RWPE1 (cell line): Measurements from ENCODE around the gene KCNG1.

Experiments
- CTCF ChIA-PET: fragments of 350-600 bp; sonication (Branson Sonifier 250); formaldehyde crosslinking; extraction: SDS; loops from one replicate; lab custom pipeline; 2021; lab: Yijun Ruan, JAX
- POLR2A ChIA-PET: fragments of 400-600 bp; formaldehyde crosslinking; extraction: SDS; loops from one replicate; lab custom pipeline; 2020; ENCODE audit warnings: antibody characterized with exemption; ENCODE audit not compliant: low non-redundant PET; lab: Yijun Ruan, JAX
- DNase-seq: peaks from one replicate; pipeline ENCODE4 v3.0.0; 2012; ENCODE audit warnings: low spot score
- H3K27ac ChIP-seq: fragments of 450-650 bp; 2 replicates; pipeline ENCODE4 v1.5.1; 2017
- TF ChIP-seq, protein P1 (sequence below): fragments of 450-650 bp; conservative IDR thresholded peaks from 2 replicates; pipeline ENCODE4 v1.5.1; 2017; ENCODE audit warnings: low read depth, mild to moderate bottlenecking

KCNG1 gene

DNA sequence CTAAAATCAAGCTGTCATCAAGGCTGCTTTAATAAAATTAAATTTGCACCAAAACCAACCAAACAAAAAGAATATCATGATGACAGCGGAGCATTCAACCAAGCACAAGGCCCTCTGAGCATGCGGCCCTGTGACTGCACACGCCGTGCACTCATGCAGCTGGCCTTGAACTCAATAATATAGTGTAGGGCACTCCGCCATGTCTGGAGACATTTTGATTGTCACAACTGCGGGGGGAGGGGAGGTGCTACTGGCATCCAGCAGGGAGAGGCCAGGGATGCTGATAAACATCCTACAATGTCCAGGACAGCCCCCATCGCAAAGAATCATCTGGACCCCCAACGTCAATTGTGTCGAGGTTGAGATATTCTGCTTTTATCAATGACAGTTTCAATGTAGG, 54.6 kb downstream of the KCNG1 start:
- no peak for DNase-seq
- TF ChIP-seq, protein P1, sequence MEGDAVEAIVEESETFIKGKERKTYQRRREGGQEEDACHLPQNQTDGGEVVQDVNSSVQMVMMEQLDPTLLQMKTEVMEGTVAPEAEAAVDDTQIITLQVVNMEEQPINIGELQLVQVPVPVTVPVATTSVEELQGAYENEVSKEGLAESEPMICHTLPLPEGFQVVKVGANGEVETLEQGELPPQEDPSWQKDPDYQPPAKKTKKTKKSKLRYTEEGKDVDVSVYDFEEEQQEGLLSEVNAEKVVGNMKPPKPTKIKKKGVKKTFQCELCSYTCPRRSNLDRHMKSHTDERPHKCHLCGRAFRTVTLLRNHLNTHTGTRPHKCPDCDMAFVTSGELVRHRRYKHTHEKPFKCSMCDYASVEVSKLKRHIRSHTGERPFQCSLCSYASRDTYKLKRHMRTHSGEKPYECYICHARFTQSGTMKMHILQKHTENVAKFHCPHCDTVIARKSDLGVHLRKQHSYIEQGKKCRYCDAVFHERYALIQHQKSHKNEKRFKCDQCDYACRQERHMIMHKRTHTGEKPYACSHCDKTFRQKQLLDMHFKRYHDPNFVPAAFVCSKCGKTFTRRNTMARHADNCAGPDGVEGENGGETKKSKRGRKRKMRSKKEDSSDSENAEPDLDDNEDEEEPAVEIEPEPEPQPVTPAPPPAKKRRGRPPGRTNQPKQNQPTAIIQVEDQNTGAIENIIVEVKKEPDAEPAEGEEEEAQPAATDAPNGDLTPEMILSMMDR, result no peak
- no peak overlapping the region for H3K27ac ChIP-seq
- ChIA-PET POLR2A (no interaction called here), CTCF (interaction anchor here (0.6 to 1.6 kb wide), 3 partner anchors 13 to 184 kb away, joined by 4 to 6 read pairs (median 4); no protein-coding TSS in a partner anchor)

DNA sequence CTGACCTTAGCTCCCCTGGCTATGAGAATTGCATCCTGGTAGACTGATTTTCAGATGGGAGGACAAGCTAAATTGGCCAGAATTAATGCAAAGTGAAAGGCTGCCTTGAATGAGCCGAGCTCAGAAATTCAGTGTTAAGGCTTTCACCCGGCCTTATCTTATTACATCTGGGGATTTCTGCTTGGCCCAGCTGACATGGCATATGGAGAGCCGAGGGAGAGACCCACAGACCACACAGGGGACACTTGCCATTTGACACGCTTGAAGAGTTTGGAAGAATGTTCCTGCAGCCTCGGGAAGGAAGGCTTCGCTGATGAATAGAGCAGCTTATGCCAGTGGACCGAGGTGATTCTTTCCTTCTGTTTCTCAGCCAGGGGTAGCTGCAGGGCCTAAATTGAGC, 55.3 kb downstream of the KCNG1 start:
- CTCF ChIA-PET, result interaction anchor here (0.6 to 1.6 kb wide), 3 partner anchors 14 to 185 kb away, joined by 4 to 6 read pairs (median 4); no protein-coding TSS in a partner anchor

DNA sequence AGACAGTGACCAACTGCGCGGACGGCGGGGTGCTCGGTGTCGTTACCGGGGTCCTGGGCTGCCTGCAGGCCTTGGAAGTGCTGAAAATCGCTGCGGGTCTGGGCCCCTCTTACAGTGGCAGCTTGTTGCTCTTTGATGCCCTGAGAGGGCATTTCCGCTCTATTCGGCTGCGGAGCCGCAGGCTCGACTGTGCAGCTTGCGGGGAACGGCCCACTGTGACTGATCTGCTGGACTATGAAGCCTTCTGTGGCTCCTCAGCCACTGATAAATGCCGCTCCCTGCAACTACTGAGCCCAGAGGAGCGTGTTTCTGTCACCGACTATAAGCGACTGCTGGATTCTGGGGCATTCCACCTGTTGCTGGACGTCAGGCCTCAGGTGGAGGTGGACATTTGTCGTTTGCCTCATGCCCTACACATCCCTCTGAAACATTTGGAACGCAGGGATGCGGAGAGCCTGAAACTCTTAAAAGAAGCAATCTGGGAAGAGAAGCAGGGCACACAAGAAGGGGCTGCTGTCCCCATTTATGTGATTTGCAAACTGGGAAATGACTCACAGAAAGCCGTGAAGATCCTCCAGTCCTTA, 63.3 kb downstream of the KCNG1 start:
- POLR2A ChIA-PET, result interaction anchor here (2.0 kb wide), 1 partner anchor 169 kb away, joined by 6 read pairs; no protein-coding TSS in a partner anchor
- H3K27ac ChIP-seq, result peak overlapping the region; percentile 80; the same call in 1 of the 2 replicates
- TF ChIP-seq, protein P1, result no peak
- CTCF ChIA-PET, result interaction anchor here (0.5 to 1.5 kb wide), 3 partner anchors 11 to 145 kb away, joined by 3 read pairs; no protein-coding TSS in a partner anchor
- DNase-seq, result no peak

More for the DNA sequence above, 55.3 kb downstream of the KCNG1 start:
- no peak for DNase-seq
- TF ChIP-seq, protein P1, result no peak
- POLR2A ChIA-PET, result interaction anchor here (0.9 kb wide), 1 partner anchor 17 kb away, joined by 3 read pairs; no protein-coding TSS in a partner anchor
- no peak overlapping the region for H3K27ac ChIP-seq

DNA sequence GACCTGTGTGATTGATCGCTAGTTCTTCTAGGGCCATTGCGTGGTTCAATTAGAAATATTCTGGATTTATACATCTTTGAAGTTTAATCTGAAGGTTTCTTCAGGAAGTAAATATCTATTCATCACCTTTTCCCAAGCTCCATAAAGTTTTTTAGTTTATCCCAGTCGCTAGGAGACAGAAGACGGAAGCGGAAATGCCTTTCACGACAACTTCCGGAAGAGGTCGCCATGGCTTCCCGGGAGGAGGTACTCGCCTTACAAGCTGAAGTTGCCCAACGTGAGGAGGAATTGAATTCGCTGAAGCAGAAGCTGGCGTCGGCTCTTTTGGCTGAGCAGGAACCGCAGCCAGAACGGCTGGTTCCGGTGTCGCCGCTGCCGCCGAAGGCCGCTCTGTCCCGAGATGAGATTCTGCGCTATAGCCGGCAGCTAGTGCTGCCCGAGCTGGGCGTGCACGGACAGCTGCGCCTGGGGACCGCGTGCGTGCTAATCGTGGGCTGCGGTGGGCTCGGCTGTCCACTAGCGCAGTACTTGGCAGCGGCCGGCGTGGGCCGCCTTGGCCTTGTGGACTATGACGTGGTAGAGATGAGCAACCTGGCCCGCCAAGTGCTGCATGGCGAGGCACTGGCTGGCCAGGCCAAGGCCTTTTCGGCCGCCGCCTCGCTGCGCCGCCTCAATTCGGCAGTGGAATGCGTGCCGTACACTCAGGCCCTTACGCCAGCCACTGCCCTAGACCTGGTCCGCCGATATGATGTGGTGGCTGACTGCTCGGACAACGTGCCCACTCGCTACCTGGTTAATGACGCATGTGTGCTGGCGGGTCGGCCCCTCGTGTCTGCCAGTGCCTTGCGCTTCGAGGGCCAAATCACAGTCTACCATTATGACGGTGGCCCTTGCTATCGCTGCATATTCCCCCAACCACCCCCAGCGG, 64.0 kb downstream of the KCNG1 start, which contains the start of gene MOCS3:
Gene MOCS3 (plus strand): TSS at position 204 of the 928 bp plus-strand sequence. CDS start 25 bp downstream, at position 229.
- POLR2A ChIA-PET, result interaction anchor here (0.5 to 2.0 kb wide), 6 partner anchors 12 to 718 kb away, joined by 3 to 10 read pairs (median 6); partner anchors contain the start of gene ADNP
- H3K27ac ChIP-seq, result peak within 1 kb of the TSS; percentile 80
- DNase-seq, result peak; percentile 92
- TF ChIP-seq, protein P1, result no peak
- CTCF ChIA-PET, result interaction anchor here (0.5 to 2.7 kb wide), 13 partner anchors 10 to 1269 kb away, joined by 3 to 11 read pairs (median 4); partner anchors contain the start of gene BCAS4

DNA sequence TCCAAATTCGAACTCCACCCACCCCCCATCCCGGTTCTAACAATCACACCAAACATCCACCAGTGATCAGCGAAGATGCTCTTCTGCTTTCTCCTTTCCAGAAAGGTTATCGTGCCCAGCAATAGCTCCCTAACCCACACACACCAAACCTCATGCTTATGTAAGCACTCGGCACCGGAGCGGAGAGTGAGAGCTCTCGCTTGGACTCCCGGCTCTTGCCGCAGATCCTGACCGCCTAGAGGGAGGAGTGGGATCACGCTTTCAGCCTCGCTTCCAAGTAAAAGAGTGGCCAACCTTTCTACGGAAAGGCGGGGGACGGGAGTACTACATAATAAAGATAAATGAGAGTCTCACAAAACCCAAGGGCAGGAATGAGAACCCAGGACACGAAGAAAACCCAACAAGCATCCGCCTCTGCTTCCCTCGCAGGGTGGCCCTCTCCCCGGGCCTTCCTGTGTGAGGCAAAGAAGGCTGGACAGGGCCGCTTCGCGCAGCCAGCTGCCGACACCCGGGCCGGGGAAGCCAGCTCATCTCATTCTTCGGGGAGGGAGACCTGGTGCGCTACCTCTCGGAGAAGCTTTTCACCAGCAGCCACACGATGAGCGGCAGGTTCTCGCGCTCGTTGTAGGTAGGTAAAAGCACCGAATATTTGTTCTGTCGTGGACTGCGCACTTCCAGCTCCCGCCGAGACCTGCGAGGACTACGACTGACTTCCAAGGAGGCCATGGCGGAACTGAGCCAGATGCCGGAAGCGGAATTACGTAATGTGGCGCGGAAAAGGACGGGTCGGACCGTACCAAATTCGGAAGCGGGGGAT, 64.9 kb downstream of the KCNG1 start, which contains the start of gene DPM1:
Gene DPM1 (minus strand): TSS at position 735 of the 817 bp plus-strand sequence. CDS start 9 bp downstream, at position 726.
- CTCF ChIA-PET, result interaction anchor here (0.5 to 2.7 kb wide), 12 partner anchors 13 to 842 kb away, joined by 3 to 11 read pairs (median 4); partner anchors contain the start of gene BCAS4
- peak; percentile 95 for DNase-seq
- POLR2A ChIA-PET, result interaction anchor here (0.5 to 2.0 kb wide), 6 partner anchors 11 to 717 kb away, joined by 3 to 10 read pairs (median 6); partner anchors contain the start of gene ADNP
- H3K27ac ChIP-seq, result peak within 1 kb of the TSS; percentile 80
- TF ChIP-seq, protein P1, result no peak
